Lower lobe of right lung (tissue), 2 donors: Measurements from ENCODE around the gene ADAMTS12. TPM values are rescaled to one million over a fixed set of nuclear protein-coding genes. Genes with fewer than 3 reads are reported as not detected.

Source experiments
- ATAC-seq, 2 donors: fragments of 200-7000 bp; cut with Tn5 transposase; one replicate each; pipeline ENCODE4 v1.9.1; 2020 to 2022; ENCODE audit warnings: mild to moderate bottlenecking in 2 of 2, moderate library complexity in 2 of 2
- DNase-seq: peaks from one replicate; pipeline ENCODE4 v3.0.0-alpha.2; 2020
- H3K27ac ChIP-seq: fragments of 200-600 bp; one replicate; pipeline ENCODE4 v1.8.0; 2022
- H3K27me3 ChIP-seq: fragments of 200-600 bp; one replicate; pipeline ENCODE4 v1.8.0; 2022; ENCODE audit warnings: low read depth
- H3K36me3 ChIP-seq: fragments of 200-600 bp; one replicate; pipeline ENCODE4 v1.8.0; 2022; ENCODE audit warnings: mild to moderate bottlenecking
- H3K4me1 ChIP-seq: fragments of 200-600 bp; one replicate; pipeline ENCODE4 v1.8.0; 2022
- H3K4me3 ChIP-seq: fragments of 200-600 bp; one replicate; pipeline ENCODE4 v1.8.0; 2022; ENCODE audit warnings: mild to moderate bottlenecking
- H3K9me3 ChIP-seq: fragments of 200-600 bp; one replicate; pipeline ENCODE4 v1.8.0; 2022
- CTCF ChIP-seq: fragments of 200-600 bp; IDR thresholded peaks from one replicate; pipeline ENCODE4 v1.8.0; 2022; ENCODE audit warnings: antibody characterized with exemption, mild to moderate bottlenecking
- intact Hi-C: fragments of 100-400 bp; cut with DNase I; formaldehyde crosslinking; loops from one replicate; pipeline ENCODE4 v1.11.0; 2022
- total RNA-seq: library from RNA; stranded (reverse); fragmentation: NEBNext Ultra II Directional; extraction: Animal tissue kit (Norgen Biotek cat#: 25700); gene quantifications from one replicate; pipeline ENCODE4 v1.2.1, GENCODE V29; 2021
- donor health status: DM: no; HTN: yes; CAD: no; lungs with severe emphysema.

ADAMTS12 gene
- total RNA-seq, 1 donor from 2014 or later: 7.6 TPM

- Histone ChIP-seq H3K27me3 (no peaks in the 10 kb centered on the region), H3K4me3 (no peak overlapping the region), H3K27ac (no peak overlapping the region), H3K9me3 (no peaks in the 10 kb centered on the region), H3K36me3 (no peaks in the 10 kb centered on the region), H3K4me1 (no peaks in the 10 kb centered on the region)
- intact Hi-C loops: no loop called here
- TF ChIP-seq CTCF: no peak
- DNase-seq (no peak), ATAC-seq (no peak)
Measured at GRCh38 chr5:33629999-33630398, 261.8 kb downstream of the ADAMTS12 start.

GRCh38 chr5:33628796-33629195, 263.0 kb downstream of the ADAMTS12 start:
- no peaks in the 10 kb centered on the region for H3K4me1 ChIP-seq
- intact Hi-C loops: no loop called here
- TF ChIP-seq CTCF: no peak
- no peaks in the 10 kb centered on the region for H3K27me3 ChIP-seq
- no peaks in the 10 kb centered on the region for H3K9me3 ChIP-seq
- no peak for ATAC-seq
- no peak for DNase-seq
- no peaks in the 10 kb centered on the region for H3K36me3 ChIP-seq
- no peak overlapping the region for H3K27ac ChIP-seq
- H3K4me3 ChIP-seq: no peak overlapping the region

- no peaks in the 10 kb centered on the region for H3K9me3 ChIP-seq
- DNase-seq (no peak), ATAC-seq (no peak)
- H3K4me3 ChIP-seq: no peak overlapping the region
- TF ChIP-seq CTCF: no peak
- intact Hi-C loops: no loop called here
- no peaks in the 10 kb centered on the region for H3K4me1 ChIP-seq
- no peaks in the 10 kb centered on the region for H3K27me3 ChIP-seq
- no peaks in the 10 kb centered on the region for H3K36me3 ChIP-seq
- H3K27ac ChIP-seq: no peak overlapping the region
Measured at GRCh38 chr5:33621514-33621913, 270.3 kb downstream of the ADAMTS12 start.

GRCh38 chr5:33614039-33614438, 277.8 kb downstream of the ADAMTS12 start:
- Histone ChIP-seq H3K9me3 (no peaks in the 10 kb centered on the region), H3K36me3 (peaks cover 4% of the 10 kb centered on the region), H3K4me1 (no peaks in the 10 kb centered on the region), H3K4me3 (no peak overlapping the region), H3K27ac (no peak overlapping the region), H3K27me3 (no peaks in the 10 kb centered on the region)
- DNase-seq (no peak), ATAC-seq (no peak)
- intact Hi-C loops: no loop called here
- TF ChIP-seq CTCF: no peak

- DNase-seq (no peak), ATAC-seq (no peak)
- peaks cover 4% of the 10 kb centered on the region for H3K36me3 ChIP-seq
- no peaks in the 10 kb centered on the region for H3K9me3 ChIP-seq
- no peaks in the 10 kb centered on the region for H3K27me3 ChIP-seq
- intact Hi-C loops: no loop called here
- H3K27ac ChIP-seq: no peak overlapping the region
- no peak overlapping the region for H3K4me3 ChIP-seq
- no peak for TF ChIP-seq CTCF
- H3K4me1 ChIP-seq: no peaks in the 10 kb centered on the region
Measured at GRCh38 chr5:33612386-33612785, 279.4 kb downstream of the ADAMTS12 start.

GRCh38 chr5:33611877-33612276, 279.9 kb downstream of the ADAMTS12 start:
- Histone ChIP-seq H3K27ac (no peak overlapping the region), H3K36me3 (peaks cover 4% of the 10 kb centered on the region), H3K9me3 (no peaks in the 10 kb centered on the region), H3K27me3 (no peaks in the 10 kb centered on the region), H3K4me1 (no peaks in the 10 kb centered on the region), H3K4me3 (no peak overlapping the region)
- intact Hi-C loops: no loop called here
- ATAC-seq (no peak), DNase-seq (no peak)
- TF ChIP-seq CTCF: no peak
